Measurements from ENCODE around the gene LIF.

The LIF gene

DNA sequence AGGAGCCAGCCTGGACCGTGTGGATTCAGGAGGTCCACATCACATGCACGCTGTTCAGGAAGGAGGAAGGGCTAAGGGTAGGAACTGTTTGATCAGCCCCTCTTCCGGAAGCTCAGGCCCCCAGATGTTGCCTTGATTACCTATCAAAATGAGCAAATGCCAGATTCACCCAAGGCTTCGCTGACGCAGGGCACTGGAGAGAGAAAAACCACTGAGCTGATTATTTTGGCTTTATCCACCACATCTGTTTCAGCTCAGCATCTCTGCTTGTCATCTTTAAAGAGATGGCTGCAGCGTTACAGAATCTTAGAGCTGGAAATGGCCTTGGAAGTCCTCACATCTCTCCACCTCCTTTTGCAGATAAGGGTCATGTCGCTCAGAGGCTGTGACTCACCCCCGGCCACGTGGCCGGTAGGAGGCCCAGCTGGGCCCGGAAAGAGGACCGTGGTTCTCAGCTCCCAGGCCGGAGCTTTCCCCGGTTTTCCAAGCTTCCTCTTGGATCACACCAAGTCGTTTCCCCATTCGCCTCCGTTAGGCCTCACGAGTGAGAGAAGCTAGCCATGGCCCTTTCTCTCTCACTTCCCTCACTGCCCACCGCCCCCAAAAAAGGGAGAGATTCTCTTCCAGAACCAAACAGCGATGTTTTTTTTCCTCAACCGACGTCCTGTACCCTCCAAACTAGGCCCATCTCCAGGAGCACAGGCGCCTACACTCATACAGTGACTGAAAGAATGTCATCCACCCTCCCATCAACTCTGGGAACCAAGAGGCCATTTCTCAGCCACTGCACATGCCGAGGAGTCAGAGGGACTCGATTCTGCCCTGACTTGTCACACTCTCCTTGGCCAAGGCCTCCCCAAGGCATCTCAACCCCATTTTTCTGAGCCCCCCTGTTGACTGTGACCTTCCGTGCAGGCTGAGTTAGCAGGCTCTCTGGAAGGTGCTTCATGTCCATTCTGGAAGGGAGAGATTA is 37.6 kb downstream of the LIF start (continued):
- TF ChIP-seq, protein P1, sequence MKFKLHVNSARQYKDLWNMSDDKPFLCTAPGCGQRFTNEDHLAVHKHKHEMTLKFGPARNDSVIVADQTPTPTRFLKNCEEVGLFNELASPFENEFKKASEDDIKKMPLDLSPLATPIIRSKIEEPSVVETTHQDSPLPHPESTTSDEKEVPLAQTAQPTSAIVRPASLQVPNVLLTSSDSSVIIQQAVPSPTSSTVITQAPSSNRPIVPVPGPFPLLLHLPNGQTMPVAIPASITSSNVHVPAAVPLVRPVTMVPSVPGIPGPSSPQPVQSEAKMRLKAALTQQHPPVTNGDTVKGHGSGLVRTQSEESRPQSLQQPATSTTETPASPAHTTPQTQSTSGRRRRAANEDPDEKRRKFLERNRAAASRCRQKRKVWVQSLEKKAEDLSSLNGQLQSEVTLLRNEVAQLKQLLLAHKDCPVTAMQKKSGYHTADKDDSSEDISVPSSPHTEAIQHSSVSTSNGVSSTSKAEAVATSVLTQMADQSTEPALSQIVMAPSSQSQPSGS (tag by site-specific recombination; IDR thresholded peaks at IDR 0.05; ENCODE audit: low read depth) = no peak

DNA sequence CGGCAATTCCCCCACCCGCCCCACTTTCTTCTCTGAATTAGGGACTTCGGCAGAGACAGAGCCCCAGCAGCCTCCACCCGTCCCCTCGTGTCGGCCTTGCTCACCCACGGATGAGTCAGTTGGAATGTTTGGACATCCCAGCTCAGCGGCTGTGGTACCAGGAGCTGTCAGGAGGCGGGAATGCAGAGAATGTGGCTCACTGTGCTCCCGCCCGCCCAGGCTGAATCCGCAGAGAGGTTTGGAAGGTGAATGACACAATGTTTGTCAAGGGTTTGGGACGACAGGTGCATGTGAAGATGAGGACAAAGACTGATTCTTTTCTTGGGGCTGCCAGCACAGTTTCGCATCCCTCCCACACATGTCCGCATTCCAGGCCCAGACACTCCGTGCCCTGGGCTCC is 39.6 kb downstream of the LIF start:
- CTCF ChIA-PET = interaction anchor here (0.6 kb wide), 1 partner anchor 868 kb away, joined by 4 read pairs; no protein-coding TSS in a partner anchor
- Histone ChIP-seq H3K36me3 (ENCODE audit: control insufficient read depth in 2 of 2, insufficient read depth in 1 of 2, low read length in 2 of 2) (no peaks in the 10 kb centered on the region), H3K27ac (ENCODE audit: extremely low read depth, low read depth, low read length) (no peak overlapping the region), H3K9me3 (ENCODE audit: control insufficient read depth, insufficient read depth, low read depth, low read length) (no peaks in the 10 kb centered on the region), H3K4me1 (ENCODE audit: control insufficient read depth, insufficient read depth, low read length) (no peaks in the 10 kb centered on the region), H3K4me3 (ENCODE audit: low read depth, low read length) (no peak overlapping the region)
- POLR2A ChIA-PET = interaction anchor here (0.6 to 1.3 kb wide), 3 partner anchors 28 to 43 kb away, joined by 3 to 4 read pairs (median 3); partner anchors contain the start of gene LIF
- 0 out of 2 replicates have a peak, but pooled peaks have one; percentile 10 for TF ChIP-seq KLF1 (tag by site-specific recombination; IDR thresholded peaks at IDR 0.05)
- TF ChIP-seq ZNF600 (tag by site-specific recombination; IDR thresholded peaks at IDR 0.05) = peak; percentile 39; the same call in 1 of the 2 replicates
- TF ChIP-seq, protein P2, sequence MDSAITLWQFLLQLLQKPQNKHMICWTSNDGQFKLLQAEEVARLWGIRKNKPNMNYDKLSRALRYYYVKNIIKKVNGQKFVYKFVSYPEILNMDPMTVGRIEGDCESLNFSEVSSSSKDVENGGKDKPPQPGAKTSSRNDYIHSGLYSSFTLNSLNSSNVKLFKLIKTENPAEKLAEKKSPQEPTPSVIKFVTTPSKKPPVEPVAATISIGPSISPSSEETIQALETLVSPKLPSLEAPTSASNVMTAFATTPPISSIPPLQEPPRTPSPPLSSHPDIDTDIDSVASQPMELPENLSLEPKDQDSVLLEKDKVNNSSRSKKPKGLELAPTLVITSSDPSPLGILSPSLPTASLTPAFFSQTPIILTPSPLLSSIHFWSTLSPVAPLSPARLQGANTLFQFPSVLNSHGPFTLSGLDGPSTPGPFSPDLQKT (IDR thresholded peaks at IDR 0.05; ENCODE audit: borderline replicate concordance, low read depth, low read length) = no peak
- TF ChIP-seq ZFHX2 (tag by site-specific recombination; conservative IDR thresholded peaks at IDR 0.05) = peak; percentile 79
- TF ChIP-seq ZNF24 (tag by site-specific recombination; IDR thresholded peaks at IDR 0.05) = no peak
- no peak for TF ChIP-seq ZNF391 (tag by site-specific recombination; IDR thresholded peaks at IDR 0.05; ENCODE audit: borderline replicate concordance, low read depth)
- peak; percentile 36; the same call in 1 of the 2 replicates for TF ChIP-seq OSR2 (tag by site-specific recombination; IDR thresholded peaks at IDR 0.05)
- TF ChIP-seq GLIS2 (tag by site-specific recombination; IDR thresholded peaks at IDR 0.05) = no peak
- no peak for TF ChIP-seq ZXDB (tag by site-specific recombination; IDR thresholded peaks at IDR 0.05)
- TF ChIP-seq EGR2 (tag by site-specific recombination; IDR thresholded peaks at IDR 0.05; ENCODE audit: low read depth) = peak; percentile 58
- TF ChIP-seq, protein P3, sequence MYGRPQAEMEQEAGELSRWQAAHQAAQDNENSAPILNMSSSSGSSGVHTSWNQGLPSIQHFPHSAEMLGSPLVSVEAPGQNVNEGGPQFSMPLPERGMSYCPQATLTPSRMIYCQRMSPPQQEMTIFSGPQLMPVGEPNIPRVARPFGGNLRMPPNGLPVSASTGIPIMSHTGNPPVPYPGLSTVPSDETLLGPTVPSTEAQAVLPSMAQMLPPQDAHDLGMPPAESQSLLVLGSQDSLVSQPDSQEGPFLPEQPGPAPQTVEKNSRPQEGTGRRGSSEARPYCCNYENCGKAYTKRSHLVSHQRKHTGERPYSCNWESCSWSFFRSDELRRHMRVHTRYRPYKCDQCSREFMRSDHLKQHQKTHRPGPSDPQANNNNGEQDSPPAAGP (tag by site-specific recombination; IDR thresholded peaks at IDR 0.05) = peak; percentile 50; the same call in 1 of the 2 replicates
- no peak for TF ChIP-seq ZNF658 (tag by site-specific recombination; IDR thresholded peaks at IDR 0.05)
- no peak for TF ChIP-seq ZEB2 (tag by site-specific recombination; IDR thresholded peaks at IDR 0.05)

DNA sequence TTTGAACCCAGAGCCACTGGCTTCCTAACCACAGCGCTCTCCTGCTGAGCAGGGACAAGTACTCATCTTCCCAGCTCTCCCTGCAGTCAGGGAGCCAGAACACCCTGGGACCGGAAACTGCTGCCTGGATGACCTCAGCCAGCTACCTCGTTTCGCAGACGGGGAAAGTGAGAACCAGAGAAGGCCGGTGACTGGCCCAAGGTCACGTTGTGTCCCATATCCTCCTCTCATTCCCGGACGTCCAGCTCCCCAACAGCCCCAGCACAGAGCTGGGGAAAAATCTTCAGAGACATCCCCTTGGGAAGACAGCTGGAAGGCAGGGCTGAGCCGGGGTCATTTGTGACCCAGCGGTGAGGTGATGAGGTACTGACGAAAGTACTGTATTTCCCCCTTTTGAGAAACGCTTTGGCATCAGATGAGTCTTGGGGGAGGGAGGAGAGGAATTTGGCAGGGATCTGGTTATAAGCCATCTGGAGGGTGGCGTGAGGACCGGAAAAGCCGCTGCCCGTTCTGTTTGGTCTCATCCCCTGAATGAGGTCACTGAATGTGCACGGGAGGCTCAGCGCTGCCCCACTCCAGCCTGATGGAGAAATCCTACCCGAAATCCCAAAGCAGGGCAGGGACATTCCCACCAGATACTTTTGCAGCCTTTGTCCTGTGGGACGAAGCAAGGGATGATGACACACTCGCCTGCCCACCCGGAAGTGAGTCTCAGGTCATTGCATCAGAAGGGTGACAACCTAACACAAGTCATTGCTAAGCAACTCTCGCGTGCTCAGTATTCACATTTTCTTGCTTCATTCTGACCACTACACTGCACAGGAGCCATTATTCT is 41.1 kb downstream of the LIF start:
- no peaks in the 10 kb centered on the region for H3K4me1 ChIP-seq (ENCODE audit: control insufficient read depth, insufficient read depth, low read length)
- CTCF ChIA-PET = interaction anchor here (1.1 to 1.3 kb wide), 2 partner anchors 16 to 59 kb away, joined by 3 read pairs; no protein-coding TSS in a partner anchor
- no peak overlapping the region for H3K4me3 ChIP-seq (ENCODE audit: low read depth, low read length)
- no peak for TF ChIP-seq ZNF549 (tag by site-specific recombination; IDR thresholded peaks at IDR 0.05)
- TF ChIP-seq, protein P3 (tag by site-specific recombination; IDR thresholded peaks at IDR 0.05) = 0 out of 2 replicates have a peak, but pooled peaks have one; percentile 36
- TF ChIP-seq MYNN (tag by site-specific recombination; IDR thresholded peaks at IDR 0.05; ENCODE audit: borderline replicate concordance) = no peak
- no peak for TF ChIP-seq KLF9 (tag by site-specific recombination; IDR thresholded peaks at IDR 0.05; ENCODE audit: low read depth)
- no peak for TF ChIP-seq FEZF1 (tag by site-specific recombination; IDR thresholded peaks at IDR 0.05)
- TF ChIP-seq, protein P4, sequence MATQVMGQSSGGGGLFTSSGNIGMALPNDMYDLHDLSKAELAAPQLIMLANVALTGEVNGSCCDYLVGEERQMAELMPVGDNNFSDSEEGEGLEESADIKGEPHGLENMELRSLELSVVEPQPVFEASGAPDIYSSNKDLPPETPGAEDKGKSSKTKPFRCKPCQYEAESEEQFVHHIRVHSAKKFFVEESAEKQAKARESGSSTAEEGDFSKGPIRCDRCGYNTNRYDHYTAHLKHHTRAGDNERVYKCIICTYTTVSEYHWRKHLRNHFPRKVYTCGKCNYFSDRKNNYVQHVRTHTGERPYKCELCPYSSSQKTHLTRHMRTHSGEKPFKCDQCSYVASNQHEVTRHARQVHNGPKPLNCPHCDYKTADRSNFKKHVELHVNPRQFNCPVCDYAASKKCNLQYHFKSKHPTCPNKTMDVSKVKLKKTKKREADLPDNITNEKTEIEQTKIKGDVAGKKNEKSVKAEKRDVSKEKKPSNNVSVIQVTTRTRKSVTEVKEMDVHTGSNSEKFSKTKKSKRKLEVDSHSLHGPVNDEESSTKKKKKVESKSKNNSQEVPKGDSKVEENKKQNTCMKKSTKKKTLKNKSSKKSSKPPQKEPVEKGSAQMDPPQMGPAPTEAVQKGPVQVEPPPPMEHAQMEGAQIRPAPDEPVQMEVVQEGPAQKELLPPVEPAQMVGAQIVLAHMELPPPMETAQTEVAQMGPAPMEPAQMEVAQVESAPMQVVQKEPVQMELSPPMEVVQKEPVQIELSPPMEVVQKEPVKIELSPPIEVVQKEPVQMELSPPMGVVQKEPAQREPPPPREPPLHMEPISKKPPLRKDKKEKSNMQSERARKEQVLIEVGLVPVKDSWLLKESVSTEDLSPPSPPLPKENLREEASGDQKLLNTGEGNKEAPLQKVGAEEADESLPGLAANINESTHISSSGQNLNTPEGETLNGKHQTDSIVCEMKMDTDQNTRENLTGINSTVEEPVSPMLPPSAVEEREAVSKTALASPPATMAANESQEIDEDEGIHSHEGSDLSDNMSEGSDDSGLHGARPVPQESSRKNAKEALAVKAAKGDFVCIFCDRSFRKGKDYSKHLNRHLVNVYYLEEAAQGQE (tag by site-specific recombination; IDR thresholded peaks at IDR 0.05) = no peak
- TF ChIP-seq ZNF433 (tag by site-specific recombination; IDR thresholded peaks at IDR 0.05; ENCODE audit: low read depth) = no peak
- TF ChIP-seq ZIC2 (tag by site-specific recombination; IDR thresholded peaks at IDR 0.05) = no peak

More for the DNA sequence above, 41.1 kb downstream of the LIF start:
- POLR2A ChIA-PET = interaction anchor here (0.7 to 1.0 kb wide), 3 partner anchors 9 to 13 kb away, joined by 3 to 5 read pairs (median 3); no protein-coding TSS in a partner anchor
- Histone ChIP-seq H3K9me3 (ENCODE audit: control insufficient read depth, insufficient read depth, low read depth, low read length) (no peaks in the 10 kb centered on the region), H3K36me3 (ENCODE audit: control insufficient read depth in 2 of 2, insufficient read depth in 1 of 2, low read length in 2 of 2) (no peaks in the 10 kb centered on the region), H3K27ac (ENCODE audit: extremely low read depth, low read depth, low read length) (no peak overlapping the region; the same call in 1 of the 2 replicates)

All from HEK293 (cell line).